Hematopoietic multipotent progenitor cell treated with erythropoietin and hydrocortisone succinate and interleukin-3 and kit ligand, for 17 days (in vitro differentiated cells): ENCODE data around the gene BMPER.

ENCODE experiments used
- DNase-seq: peaks from one replicate; pipeline ENCODE4 v3.0.0-alpha.2; 2015; ENCODE audit warnings: low spot score

The BMPER gene

GRCh38 chr7:34064519-34065158 is 159.3 kb downstream of the BMPER start:
- no peak for DNase-seq

GRCh38 chr7:34066411-34066810 is 161.1 kb downstream of the BMPER start:
- no peak for DNase-seq

- no peak for DNase-seq
Observed at GRCh38 chr7:34067005-34067778, 161.9 kb downstream of the BMPER start.

GRCh38 chr7:34069676-34070075 is 164.3 kb downstream of the BMPER start:
- DNase-seq = no peak

GRCh38 chr7:34070511-34071323 is 165.4 kb downstream of the BMPER start:
- DNase-seq = no peak

- DNase-seq = no peak
Observed at GRCh38 chr7:34073676-34074075, 168.3 kb downstream of the BMPER start.

- DNase-seq = no peak
Observed at GRCh38 chr7:34074421-34074820, 169.1 kb downstream of the BMPER start.

- no peak for DNase-seq
Observed at GRCh38 chr7:34075523-34076370, 170.4 kb downstream of the BMPER start.

GRCh38 chr7:34077168-34077567 is 171.8 kb downstream of the BMPER start:
- DNase-seq = no peak

GRCh38 chr7:34078864-34079263 is 173.5 kb downstream of the BMPER start:
- DNase-seq = no peak

- no peak for DNase-seq
Observed at GRCh38 chr7:34080513-34080912, 175.2 kb downstream of the BMPER start.

GRCh38 chr7:34081935-34082334 is 176.6 kb downstream of the BMPER start:
- DNase-seq = no peak

GRCh38 chr7:34083440-34083839 is 178.1 kb downstream of the BMPER start:
- no peak for DNase-seq

- DNase-seq = no peak
Observed at GRCh38 chr7:34084651-34085050, 179.3 kb downstream of the BMPER start.

GRCh38 chr7:34086064-34086463 is 180.7 kb downstream of the BMPER start:
- no peak for DNase-seq

GRCh38 chr7:34086981-34087380 is 181.6 kb downstream of the BMPER start:
- no peak for DNase-seq

GRCh38 chr7:34087892-34088891 is 182.9 kb downstream of the BMPER start:
- no peak for DNase-seq

- DNase-seq = no peak
Observed at GRCh38 chr7:34090816-34091215, 185.5 kb downstream of the BMPER start.

GRCh38 chr7:34091321-34091917 is 186.1 kb downstream of the BMPER start:
- peak; percentile 9 for DNase-seq

- DNase-seq = no peak
Observed at GRCh38 chr7:34093276-34093675, 187.9 kb downstream of the BMPER start.
